A549 (cell line): ENCODE measurements around the gene SCN9A.
"Not testable (repeated sequence)": the region's sequence is repeated elsewhere in the genome, so short reads cannot be mapped to it uniquely, and the experiment has no call there.

Source experiments
- GATA3 ChIP-seq: IDR thresholded peaks from 2 replicates; pipeline ENCODE4 v1.6.1; 2012; ENCODE audit warnings: borderline replicate concordance
- JUN ChIP-seq, 2 experiments: fragments of >200 bp; sonication (Bioruptor Twin); formaldehyde crosslinking; IDR thresholded peaks; 2 replicates in 1 of 2; 3 replicates in 1 of 2; pipeline ENCODE4 v1.6.1; 2016 to 2017
- POLR2A ChIP-seq: IDR thresholded peaks from 2 replicates; pipeline ENCODE4 v1.6.1; 2012; ENCODE audit warnings: mild to moderate bottlenecking, low read length
- RFX5 ChIP-seq: fragments of 450-650 bp; IDR thresholded peaks from 2 replicates; pipeline ENCODE4 v1.7.1; 2014; ENCODE audit warnings: antibody characterized with exemption, mild to moderate bottlenecking, moderate library complexity
- RNF2 ChIP-seq: fragments of 200-600 bp; sonication (generic); IDR thresholded peaks from 2 replicates; pipeline ENCODE4 v1.6.1; 2016; ENCODE audit warnings: low read depth, mild to moderate bottlenecking, antibody characterized with exemption, moderate library complexity, borderline replicate concordance
- TF ChIP-seq, protein P1 (sequence below): fragments of >200 bp; sonication (Bioruptor Twin); formaldehyde crosslinking; IDR thresholded peaks from 3 replicates; pipeline ENCODE4 v1.5.1; 2016
- TF ChIP-seq, protein P2 (sequence below): IDR thresholded peaks from 2 replicates; pipeline ENCODE4 v1.6.1; 2012

DNA sequence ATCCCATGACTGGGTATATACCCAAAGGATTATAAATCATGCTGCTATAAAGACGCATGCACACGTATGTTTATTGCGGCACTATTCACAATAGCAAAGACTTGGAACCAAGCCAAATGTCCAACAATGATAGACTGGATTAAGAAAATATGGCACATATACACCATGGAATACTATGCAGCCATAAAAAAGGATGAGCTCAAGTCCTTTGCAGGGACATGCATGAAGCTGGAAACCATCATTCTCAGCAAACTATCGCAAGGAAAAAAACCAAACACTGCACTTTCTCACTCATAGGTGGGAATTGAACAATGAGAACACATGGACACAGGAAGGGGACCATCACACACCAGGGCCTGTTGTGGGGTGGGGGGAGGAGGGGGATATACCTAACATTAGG is 165.8 kb downstream of the SCN9A start:
- TF ChIP-seq, protein P1, sequence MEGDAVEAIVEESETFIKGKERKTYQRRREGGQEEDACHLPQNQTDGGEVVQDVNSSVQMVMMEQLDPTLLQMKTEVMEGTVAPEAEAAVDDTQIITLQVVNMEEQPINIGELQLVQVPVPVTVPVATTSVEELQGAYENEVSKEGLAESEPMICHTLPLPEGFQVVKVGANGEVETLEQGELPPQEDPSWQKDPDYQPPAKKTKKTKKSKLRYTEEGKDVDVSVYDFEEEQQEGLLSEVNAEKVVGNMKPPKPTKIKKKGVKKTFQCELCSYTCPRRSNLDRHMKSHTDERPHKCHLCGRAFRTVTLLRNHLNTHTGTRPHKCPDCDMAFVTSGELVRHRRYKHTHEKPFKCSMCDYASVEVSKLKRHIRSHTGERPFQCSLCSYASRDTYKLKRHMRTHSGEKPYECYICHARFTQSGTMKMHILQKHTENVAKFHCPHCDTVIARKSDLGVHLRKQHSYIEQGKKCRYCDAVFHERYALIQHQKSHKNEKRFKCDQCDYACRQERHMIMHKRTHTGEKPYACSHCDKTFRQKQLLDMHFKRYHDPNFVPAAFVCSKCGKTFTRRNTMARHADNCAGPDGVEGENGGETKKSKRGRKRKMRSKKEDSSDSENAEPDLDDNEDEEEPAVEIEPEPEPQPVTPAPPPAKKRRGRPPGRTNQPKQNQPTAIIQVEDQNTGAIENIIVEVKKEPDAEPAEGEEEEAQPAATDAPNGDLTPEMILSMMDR: not testable (repeated sequence)
- not testable (repeated sequence) for TF ChIP-seq GATA3; JUN (IDR thresholded peaks at IDR 0.05); RNF2; POLR2A; RFX5
- TF ChIP-seq, protein P2, sequence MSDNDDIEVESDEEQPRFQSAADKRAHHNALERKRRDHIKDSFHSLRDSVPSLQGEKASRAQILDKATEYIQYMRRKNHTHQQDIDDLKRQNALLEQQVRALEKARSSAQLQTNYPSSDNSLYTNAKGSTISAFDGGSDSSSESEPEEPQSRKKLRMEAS: not testable (repeated sequence)
